Measurements from ENCODE around the gene SDE2. TPM values are rescaled to one million over a fixed set of nuclear protein-coding genes. Genes with fewer than 3 reads are reported as not detected.
A peak's percentile ranks its signal among the peaks of the same experiment; 100 is the strongest.

Gene SDE2
- total RNA-seq, 1 donor from 2014 or later, result 21.8 TPM

GRCh38 chr1:226006686-226007085 lies 7.5 kb upstream of the SDE2 start:
- no peak overlapping the region for H3K4me3 ChIP-seq
- no peaks in the 10 kb centered on the region for H3K27me3 ChIP-seq
- H3K9me3 ChIP-seq, result no peaks in the 10 kb centered on the region
- no peaks in the 10 kb centered on the region for H3K36me3 ChIP-seq
- H3K27ac ChIP-seq, result no peak overlapping the region
- DNase-seq (no peak), ATAC-seq (no peak)
- no peak for TF ChIP-seq CTCF (IDR thresholded peaks at IDR 0.05)
- intact Hi-C loops (cut with DNase I), result no loop called here
- peaks cover 18% of the 10 kb centered on the region for H3K4me1 ChIP-seq

GRCh38 chr1:226004396-226004795 lies 5.3 kb upstream of the SDE2 start:
- no peak overlapping the region for H3K4me3 ChIP-seq
- no peak for TF ChIP-seq CTCF (IDR thresholded peaks at IDR 0.05)
- DNase-seq, result no peak
- no peaks in the 10 kb centered on the region for H3K9me3 ChIP-seq
- H3K27me3 ChIP-seq, result no peaks in the 10 kb centered on the region
- H3K27ac ChIP-seq, result no peak overlapping the region
- H3K4me1 ChIP-seq, result peaks cover 35% of the 10 kb centered on the region
- no peak for ATAC-seq
- no peaks in the 10 kb centered on the region for H3K36me3 ChIP-seq
- intact Hi-C loops (cut with DNase I), result no loop called here

GRCh38 chr1:226003502-226004170 lies 4.5 kb upstream of the SDE2 start:
- no peak for TF ChIP-seq CTCF (IDR thresholded peaks at IDR 0.05)
- peak overlapping the region; percentile 100 for H3K27ac ChIP-seq
- intact Hi-C loops (cut with DNase I), result no loop called here
- H3K9me3 ChIP-seq, result no peaks in the 10 kb centered on the region
- no peak for ATAC-seq
- H3K36me3 ChIP-seq, result no peaks in the 10 kb centered on the region
- H3K4me3 ChIP-seq, result no peak overlapping the region
- no peaks in the 10 kb centered on the region for H3K27me3 ChIP-seq
- peaks cover 35% of the 10 kb centered on the region for H3K4me1 ChIP-seq
- DNase-seq, result no peak

- no peaks in the 10 kb centered on the region for H3K27me3 ChIP-seq
- DNase-seq (peak; percentile 82), ATAC-seq (peak; percentile 51)
- H3K4me1 ChIP-seq, result peaks cover 41% of the 10 kb centered on the region
- intact Hi-C loops (cut with DNase I), result no loop called here
- no peak for TF ChIP-seq CTCF (IDR thresholded peaks at IDR 0.05)
- H3K4me3 ChIP-seq, result peak overlapping the region; percentile 6
- no peaks in the 10 kb centered on the region for H3K36me3 ChIP-seq
- H3K9me3 ChIP-seq, result no peaks in the 10 kb centered on the region
- peak overlapping the region; percentile 100 for H3K27ac ChIP-seq
Measured at GRCh38 chr1:226002667-226003501, 3.7 kb upstream of the SDE2 start.

GRCh38 chr1:226001963-226002666 lies 3.0 kb upstream of the SDE2 start:
- intact Hi-C loops (cut with DNase I), result no loop called here
- peak; percentile 60 for ATAC-seq
- peak; percentile 74 for DNase-seq
- Histone ChIP-seq H3K36me3 (no peaks in the 10 kb centered on the region), H3K4me3 (peak overlapping the region; percentile 6), H3K27ac (peak overlapping the region; percentile 100), H3K27me3 (no peaks in the 10 kb centered on the region), H3K9me3 (no peaks in the 10 kb centered on the region), H3K4me1 (peaks cover 48% of the 10 kb centered on the region)
- TF ChIP-seq CTCF (IDR thresholded peaks at IDR 0.05), result no peak

Measured in upper lobe of right lung (tissue), 1 donor.